HG02885 (cell line): ENCODE results near the gene RXYLT1.
"Not testable (repeated sequence)": the region's sequence is repeated elsewhere in the genome, so short reads cannot be mapped to it uniquely, and the experiment has no call there.

Experiments used
- ATAC-seq: cut with Tn5 transposase; IDR thresholded peaks from one replicate; pipeline ENCODE4 v1.9.1; 2021; ENCODE audit warnings: mild to moderate bottlenecking; ENCODE audit not compliant: unreplicated experiment, poor library complexity

Gene RXYLT1

GRCh38 chr12:63841571-63841970 is 61.9 kb downstream of the RXYLT1 start:
- no peak for ATAC-seq

- ATAC-seq = not testable (repeated sequence)
These were observed 63.0 kb downstream of the RXYLT1 start for GRCh38 chr12:63842750-63843149.

- no peak for ATAC-seq
These were observed 63.6 kb downstream of the RXYLT1 start for GRCh38 chr12:63843254-63843720.

- peak; percentile 96 for ATAC-seq
These were observed 64.1 kb downstream of the RXYLT1 start for GRCh38 chr12:63843721-63844390.

- ATAC-seq = no peak
These were observed 65.0 kb downstream of the RXYLT1 start, which contains the start of gene SRGAP1 for GRCh38 chr12:63844391-63845341. TSS of gene SRGAP1 (plus strand) at chr12:63844700. CDS start at chr12:63844817, 117 bp downstream.

- ATAC-seq = no peak
These were observed 66.0 kb downstream of the RXYLT1 start for GRCh38 chr12:63845726-63846125.

- ATAC-seq = no peak
These were observed 66.7 kb downstream of the RXYLT1 start for GRCh38 chr12:63846238-63846967.

GRCh38 chr12:63848450-63848849 is 68.7 kb downstream of the RXYLT1 start:
- no peak for ATAC-seq

GRCh38 chr12:63849106-63849620 is 69.5 kb downstream of the RXYLT1 start:
- ATAC-seq = no peak

GRCh38 chr12:63849641-63850040 is 69.9 kb downstream of the RXYLT1 start:
- no peak for ATAC-seq

GRCh38 chr12:63853978-63854377 is 74.3 kb downstream of the RXYLT1 start:
- ATAC-seq = no peak

GRCh38 chr12:63855299-63855698 is 75.6 kb downstream of the RXYLT1 start:
- no peak for ATAC-seq

GRCh38 chr12:63857771-63858670 is 78.3 kb downstream of the RXYLT1 start:
- no peak for ATAC-seq
